NCI-H1048 (cell line): ENCODE results near the gene HM13.
"Not testable (repeated sequence)": the region's sequence is repeated elsewhere in the genome, so short reads cannot be mapped to it uniquely, and the experiment has no call there.

Experiments used
- DNase-seq: peaks from one replicate; lab custom pipeline; 2025; lab: John Stamatoyannopoulos, UW

The HM13 gene, protein sequence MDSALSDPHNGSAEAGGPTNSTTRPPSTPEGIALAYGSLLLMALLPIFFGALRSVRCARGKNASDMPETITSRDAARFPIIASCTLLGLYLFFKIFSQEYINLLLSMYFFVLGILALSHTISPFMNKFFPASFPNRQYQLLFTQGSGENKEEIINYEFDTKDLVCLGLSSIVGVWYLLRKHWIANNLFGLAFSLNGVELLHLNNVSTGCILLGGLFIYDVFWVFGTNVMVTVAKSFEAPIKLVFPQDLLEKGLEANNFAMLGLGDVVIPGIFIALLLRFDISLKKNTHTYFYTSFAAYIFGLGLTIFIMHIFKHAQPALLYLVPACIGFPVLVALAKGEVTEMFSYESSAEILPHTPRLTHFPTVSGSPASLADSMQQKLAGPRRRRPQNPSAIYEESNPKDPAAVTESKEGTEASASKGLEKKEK

DNA sequence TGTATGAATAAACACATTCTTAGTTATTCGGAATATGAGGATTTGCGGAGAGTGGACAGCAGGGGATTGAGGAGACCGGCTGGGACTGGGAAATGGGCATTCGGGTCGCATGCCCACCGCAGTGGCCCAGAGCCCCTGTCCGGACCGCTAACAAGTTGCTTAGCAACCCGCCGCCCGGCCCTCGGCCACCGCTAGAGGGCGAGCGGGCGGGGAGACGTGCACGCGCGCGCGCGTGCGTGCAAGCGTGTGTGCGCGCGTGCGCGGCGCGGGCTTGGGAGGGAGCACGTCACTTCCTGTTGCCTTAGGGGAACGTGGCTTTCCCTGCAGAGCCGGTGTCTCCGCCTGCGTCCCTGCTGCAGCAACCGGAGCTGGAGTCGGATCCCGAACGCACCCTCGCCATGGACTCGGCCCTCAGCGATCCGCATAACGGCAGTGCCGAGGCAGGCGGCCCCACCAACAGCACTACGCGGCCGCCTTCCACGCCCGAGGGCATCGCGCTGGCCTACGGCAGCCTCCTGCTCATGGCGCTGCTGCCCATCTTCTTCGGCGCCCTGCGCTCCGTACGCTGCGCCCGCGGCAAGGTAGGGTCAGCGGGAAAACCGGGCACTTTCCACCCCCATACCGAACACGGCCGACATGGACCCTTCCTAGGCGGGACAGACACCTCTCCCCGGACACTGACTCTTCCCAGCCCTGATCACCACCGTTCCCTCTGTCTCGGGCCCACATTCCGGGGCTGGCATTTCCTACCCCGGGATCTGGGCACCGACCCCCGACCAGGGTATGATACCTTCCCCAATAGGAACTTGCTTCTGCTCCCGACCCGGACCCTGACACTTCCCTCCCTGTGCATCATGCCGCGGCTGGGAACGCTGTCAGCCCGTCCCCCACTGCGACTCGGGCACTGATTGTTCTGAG lies at the start of gene HM13:
TSS of gene HM13 (plus strand) at position 289 of the 918 bp plus-strand sequence. CDS start at position 399, 110 bp downstream.
- peak; percentile 83 for DNase-seq

DNA sequence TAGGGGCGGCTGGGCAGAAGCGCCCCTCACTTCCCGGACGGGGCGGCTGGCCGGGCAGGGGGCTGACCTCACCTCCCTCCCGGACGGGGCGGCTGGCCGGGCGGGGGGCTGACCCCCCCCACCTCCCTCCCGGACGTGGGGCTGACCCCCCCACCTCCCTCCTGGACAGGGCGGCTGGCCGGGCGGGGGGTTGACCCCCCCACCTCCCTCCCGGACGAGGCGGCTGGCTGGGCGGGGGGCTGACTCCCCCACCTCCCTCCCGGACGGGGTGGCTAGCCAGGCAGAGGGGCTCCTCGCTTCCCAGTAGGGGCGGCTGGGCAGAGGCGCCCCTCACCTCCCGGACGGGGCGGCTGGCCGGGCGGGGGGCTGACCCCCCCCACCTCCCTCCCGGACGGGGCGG lies 43.3 kb upstream of the HM13 start:
- not testable (repeated sequence) for DNase-seq

DNA sequence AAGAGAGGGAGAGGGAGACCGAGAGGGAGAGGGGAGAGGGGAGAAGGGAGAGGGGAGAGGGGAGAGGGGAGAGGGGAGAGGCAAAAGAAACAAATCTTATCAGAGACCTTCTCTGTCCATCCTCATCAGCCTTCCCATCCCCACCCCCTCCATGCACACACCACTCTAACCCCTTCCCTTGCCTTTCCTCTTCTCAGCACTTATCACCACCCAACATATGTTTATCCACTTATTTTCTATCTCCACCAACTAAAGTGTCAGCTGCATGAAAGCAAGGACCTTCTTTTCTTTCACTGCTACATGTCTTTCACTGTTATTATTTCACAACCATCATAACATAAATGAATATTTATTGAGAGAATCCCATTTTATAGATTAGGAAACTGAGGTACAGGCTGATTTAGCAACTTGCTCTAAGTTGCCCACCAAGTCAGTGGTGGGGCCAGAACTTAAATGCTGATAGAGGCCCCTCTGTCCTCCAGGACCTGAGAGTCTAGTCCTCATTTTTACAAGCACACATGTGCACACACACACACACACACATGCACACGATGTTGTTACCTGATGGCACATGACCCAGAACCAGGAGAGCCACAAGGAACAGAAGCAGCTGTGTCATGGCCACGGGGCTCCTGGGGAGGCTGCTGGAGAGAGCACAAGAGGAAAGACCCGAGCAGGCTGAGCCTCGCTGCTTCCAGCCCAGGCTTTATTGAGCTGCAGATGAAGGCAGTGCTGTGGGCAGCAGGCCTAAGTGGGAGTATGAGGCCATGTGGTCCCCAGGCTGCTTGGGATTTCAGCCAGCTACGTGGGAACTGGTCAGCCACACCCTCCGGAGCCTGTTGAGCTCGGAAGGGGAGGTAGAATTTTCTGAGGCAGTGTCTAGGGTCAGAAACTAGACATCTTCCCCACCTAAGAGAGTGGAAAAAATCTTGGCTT lies 41.6 kb upstream of the HM13 start:
- no peak for DNase-seq

DNA sequence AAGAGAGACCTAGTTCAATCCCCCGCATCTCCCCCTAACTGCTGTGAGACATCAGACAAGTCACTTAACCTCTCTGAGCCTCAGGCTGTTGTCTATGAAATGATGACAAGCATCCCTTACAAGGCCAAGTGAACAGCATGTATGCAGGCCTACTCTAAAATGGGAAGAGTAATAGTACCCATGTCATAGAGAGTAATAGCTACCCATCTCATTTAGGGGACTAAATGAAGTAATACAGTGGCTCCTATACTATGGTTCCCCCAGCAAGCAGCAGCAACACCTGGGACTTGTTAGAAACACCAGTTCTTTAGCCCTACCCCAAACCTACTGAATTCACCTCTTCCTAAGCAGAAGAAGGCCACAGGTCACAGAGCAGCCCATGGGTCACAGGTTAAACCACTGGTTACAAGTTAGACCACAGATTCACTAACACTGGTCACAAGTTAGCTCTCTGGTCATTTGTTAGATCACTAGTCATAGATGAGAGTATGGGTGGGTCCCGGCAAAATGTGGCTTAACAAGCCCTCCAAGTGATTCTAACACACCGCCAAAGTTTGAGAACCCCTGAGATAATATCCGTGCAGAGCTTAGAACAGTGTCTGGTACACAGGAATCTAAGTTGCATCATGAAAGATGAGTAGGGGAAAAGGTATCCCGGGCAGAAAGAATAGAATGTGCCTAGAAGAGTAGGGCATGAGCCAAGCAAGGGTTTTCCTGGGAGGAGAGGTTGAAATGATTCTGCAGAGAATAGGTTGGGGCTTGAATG lies 40.7 kb upstream of the HM13 start:
- no peak for DNase-seq

DNA sequence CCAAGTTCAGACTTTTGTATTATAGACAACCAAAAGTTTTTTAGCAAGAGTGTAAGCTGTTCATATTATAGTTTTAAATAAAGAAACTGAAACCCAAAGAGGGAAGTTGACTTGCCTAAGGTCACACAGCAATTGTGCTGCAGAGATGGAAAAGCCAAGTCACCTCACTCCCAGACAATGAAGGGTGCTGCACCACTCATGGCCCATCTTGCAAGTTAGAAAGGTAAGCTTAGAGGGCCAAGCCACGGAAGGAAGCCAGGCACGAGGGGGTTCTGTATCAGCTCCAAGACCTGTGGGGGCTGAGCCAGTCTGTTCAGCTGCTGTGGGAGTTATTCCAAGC lies 40.2 kb upstream of the HM13 start:
- no peak for DNase-seq

DNA sequence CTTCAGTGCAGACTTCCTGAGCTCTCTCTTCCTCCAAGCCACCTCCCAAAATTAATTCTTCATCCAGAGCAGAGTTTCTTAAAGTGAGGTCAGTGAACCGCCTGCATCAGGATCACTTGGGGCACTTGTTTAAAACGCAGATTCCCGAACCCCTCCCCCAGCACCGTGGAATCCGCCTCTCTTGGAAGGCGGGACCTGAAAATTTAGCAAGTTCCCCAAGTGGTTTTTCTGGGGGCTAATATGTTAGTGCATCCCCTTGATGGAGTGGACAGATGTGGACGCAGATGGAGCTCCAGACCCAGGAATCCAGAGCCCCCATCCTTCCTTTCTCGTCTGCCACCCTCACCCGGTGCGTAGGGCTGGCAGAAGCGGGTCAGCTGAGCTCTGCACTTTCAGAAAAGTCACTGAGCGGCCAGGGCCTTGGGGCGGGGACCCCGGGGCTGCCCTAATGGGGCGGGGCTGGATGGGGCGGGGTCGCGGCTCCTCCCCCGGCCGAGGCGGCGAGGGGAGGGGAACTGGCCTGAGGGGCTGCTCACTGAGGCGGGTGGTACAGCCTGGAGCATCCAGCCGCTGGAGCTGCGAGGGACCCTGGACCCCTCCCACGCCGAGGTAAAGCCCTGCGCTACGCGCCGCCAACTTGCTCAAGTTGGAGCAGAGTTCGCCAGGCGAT lies 39.3 kb upstream of the HM13 start, which contains the start of the genes DEFB124 and REM1:
TSS of gene DEFB124 (minus strand) at position 370 of the 670 bp plus-strand sequence. CDS start 2,114 bp downstream, outside the sequence.
TSS of gene REM1 (plus strand) at position 531 of the 670 bp plus-strand sequence. CDS start 1,158 bp downstream, outside the sequence.
- no peak for DNase-seq

DNA sequence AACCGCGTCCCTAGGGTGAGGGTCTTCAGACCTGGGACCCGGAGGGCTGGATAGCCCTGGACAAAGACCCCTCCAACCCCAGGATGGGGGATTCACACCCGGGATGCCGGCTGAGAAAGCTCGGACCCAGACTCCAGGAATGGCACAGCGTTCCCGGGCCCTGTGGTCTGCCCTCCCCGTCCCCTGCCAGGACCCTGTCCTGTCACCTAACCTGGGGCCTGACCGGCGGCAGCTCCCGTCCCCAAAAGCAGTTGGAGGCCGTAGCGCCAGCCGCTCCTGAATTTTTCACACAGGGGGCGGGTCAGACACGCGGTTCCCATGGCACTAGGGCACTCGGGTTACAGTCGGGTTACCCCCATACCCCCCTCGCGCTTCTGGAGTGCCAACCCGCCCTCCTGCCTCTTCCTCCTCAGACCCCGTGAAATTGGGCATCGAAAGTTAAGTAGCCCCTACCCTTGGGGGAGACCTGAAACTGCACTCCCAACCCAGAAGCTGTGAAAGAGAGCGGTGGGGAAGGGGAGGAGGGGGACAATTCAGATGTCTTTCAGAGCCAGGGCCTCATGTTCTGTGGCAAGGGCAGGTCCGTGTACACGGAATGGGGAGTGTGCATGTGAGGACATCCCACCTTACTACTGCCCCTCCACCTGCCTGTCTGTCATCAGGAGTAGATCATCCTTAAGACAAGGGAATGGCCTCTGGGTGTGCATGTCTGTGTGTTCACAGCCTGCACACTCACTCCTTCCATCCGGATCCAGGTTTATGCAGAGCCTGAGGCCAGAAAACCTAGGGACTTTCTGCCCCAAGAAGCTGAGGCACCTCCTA lies 38.6 kb upstream of the HM13 start:
- DNase-seq: no peak

DNA sequence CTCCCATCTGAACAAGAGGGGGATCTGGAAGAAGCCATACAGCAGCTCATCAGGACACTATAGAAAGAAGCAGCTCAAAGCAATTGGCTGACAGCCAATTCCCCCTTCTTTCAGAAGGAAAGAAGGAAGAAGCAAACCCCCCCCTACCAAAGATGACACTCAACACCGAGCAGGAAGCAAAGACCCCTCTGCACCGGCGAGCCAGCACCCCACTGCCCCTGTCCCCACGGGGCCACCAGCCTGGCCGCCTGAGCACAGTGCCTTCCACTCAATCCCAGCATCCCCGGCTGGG lies 38.0 kb upstream of the HM13 start:
- DNase-seq: no peak

DNA sequence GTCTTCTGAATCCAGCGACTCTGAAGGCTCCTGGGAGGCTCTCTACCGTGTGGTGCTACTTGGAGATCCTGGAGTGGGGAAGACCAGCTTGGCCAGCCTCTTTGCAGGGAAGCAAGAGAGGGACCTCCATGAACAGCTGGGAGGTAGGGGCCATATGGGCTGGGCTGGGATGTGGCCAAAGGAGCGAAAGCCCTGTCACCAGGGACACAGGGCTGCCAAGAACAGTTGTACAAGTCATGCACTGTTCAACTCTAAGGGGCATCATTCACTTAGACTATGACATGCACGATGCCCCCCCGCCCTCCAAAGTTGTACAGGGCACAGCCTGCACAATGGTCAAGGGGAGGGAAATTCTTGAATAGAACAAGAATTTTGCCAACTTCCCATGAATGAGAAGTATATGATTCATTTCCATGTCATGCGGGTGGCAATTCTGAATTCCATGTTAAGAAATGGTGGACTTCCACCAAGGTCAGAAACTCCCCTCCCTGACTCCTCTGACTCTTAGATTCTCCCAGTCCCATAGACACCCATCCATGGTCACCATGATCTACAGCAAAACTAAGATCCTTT lies 37.5 kb upstream of the HM13 start:
- no peak for DNase-seq

DNA sequence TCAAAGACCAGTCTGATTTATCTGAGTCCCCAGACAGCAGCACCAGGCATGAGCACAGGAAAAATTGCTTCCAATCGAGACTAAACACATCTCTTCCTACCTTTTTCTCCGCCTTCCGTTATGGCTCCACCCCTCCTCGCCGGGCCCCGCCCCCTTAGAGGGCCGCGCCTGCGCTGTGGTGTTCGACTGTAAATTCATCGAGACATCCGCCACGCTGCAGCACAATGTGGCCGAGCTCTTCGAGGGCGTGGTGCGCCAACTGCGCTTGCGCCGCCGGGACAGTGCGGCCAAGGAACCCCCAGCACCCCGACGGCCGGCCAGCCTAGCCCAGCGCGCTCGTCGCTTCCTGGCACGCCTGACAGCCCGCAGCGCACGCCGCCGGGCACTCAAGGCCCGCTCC lies 30.2 kb upstream of the HM13 start:
- no peak for DNase-seq

DNA sequence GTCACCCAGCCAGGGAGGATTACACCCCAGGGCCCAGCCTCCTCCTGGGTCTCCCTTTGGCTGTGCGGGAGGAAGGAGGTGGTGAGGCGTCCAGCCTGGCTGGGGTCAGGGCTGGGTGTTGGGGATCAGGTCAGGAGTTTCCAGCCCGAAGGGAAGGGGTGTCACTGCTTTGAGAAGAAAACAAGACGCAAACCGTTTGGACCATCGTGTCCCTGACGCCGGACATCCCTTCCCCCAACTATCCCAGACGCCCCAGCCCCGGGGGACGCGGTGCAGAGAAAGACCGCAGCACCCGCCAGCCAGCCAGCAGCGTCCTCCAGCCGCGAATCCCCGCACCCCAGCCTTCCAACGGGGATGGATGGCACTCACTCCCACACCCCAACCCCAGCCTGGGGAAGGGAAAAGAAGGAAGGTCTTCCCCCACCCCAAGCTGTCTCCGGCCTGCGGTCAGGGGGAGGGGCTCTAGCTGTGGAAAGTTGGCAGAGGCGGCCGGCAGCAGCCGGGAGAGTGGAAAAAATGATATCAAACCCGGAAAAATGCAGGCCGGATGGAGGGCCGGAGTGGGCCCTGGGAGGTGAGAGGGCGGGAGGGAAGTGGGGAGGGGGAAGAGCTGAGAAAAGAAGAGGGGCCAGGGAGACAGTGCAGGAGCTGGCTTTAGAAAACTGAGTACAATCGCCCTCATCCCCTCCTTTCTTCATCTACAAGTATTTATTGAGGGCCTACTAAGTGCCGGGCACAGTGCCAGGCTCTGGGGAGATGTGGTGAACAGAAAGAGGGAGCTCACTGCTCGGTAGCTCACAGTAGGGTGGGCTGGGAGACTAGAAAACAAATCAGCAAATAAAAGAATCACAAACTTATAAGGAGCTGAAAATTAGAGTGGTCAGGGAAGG lies 28.5 kb upstream of the HM13 start:
- DNase-seq: no peak

DNA sequence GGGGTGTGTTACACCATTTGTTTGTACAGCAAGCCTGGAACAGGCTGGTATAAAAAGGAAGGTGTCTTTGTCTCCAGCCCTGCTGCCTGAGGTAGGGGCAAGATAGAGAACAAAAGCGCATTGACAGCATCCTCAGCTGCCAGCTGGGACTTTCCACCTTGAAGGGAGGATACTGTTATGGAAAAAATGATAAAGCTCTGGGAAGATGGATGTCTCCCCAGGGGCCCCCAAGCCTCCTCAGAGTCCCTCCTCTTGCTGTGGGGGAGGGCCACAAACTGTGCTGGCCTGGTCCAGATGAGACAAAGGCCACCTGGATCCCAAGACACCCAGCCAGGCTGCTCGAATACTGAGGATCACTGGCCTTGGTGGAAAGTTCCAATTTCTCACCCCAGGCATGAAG lies 26.1 kb upstream of the HM13 start:
- no peak for DNase-seq

DNA sequence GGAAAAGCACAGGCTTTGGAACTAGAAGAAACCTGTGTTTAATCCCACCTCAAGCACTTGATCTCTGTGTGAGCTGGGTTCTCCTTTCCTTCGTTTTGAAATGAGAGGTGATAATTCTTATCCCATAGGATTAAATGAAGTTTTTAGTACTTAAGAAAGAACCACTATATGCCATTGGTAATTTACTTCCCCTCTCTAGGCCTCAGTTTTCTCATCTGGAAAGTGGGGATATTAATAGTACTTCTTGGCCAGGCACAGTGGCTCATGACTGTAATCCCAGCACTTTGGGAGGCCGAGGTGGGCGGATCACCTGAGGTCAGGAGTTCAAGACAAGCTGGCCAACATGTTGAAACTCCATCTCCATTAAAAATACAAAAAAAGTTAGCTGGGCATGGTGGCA lies 25.1 kb upstream of the HM13 start:
- no peak for DNase-seq

DNA sequence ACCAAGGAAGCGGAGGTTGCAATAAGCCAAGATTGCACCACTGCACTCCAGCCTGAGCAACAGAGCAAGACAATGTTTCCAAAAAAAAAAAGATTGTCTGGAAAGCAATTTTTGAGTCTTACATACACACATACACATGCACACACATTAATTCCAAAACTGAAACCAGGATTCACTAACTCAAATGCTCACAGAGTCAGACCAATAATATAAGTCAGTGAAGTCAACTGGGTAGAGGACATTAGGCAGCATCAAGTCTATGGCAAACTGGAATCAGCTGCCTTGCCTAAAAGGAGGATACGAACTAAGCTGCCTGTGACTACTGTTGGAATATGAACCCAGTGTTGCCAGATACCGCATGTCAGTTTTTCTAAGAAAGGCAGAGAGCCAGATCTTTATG lies 23.5 kb upstream of the HM13 start:
- DNase-seq: no peak

DNA sequence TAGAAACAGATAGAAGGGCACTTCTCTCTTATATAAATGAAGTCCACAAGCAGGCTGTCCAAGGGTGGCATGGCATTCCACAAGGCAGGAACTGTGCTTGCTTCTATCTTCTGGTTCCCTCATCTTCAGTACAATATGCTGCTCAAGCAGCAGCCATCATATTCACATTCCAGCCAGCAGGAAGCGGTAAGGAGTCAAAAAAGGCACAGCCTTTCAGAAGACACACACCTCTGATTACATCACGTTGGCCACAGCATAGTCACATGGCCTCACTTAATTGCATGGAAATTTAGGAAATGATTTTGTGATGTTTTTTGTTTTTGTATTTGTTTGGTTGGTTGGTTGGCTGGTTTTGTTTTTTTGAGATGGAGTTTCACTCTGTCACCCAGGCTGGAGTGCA lies 20.1 kb upstream of the HM13 start:
- DNase-seq: no peak

DNA sequence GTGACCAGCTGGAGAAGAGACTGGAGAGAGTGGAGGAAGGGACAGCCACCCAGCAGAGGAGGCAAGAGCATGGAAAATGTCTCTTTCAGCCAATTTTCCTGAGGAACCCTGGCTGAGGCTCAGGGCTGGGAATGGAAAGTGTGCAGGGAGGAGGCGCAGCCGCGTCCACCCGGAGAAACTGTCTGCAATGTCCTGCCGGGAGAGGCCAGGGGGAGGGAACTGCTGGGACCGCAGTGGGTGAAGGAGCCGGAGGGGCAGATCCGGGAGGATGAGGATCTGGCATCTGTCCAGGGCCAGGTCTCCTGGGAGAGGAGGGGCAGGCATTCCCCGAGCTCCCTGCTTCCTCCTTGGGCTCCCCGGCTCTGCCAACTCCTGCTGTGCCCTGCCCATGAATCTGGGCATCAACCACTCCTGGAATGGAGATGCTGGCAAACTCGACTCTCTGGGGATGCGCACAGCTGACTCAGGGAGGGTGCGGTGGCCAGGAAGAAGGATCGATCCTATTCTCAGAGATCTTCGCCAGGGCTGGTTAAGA lies 17.4 kb upstream of the HM13 start:
- no peak for DNase-seq

DNA sequence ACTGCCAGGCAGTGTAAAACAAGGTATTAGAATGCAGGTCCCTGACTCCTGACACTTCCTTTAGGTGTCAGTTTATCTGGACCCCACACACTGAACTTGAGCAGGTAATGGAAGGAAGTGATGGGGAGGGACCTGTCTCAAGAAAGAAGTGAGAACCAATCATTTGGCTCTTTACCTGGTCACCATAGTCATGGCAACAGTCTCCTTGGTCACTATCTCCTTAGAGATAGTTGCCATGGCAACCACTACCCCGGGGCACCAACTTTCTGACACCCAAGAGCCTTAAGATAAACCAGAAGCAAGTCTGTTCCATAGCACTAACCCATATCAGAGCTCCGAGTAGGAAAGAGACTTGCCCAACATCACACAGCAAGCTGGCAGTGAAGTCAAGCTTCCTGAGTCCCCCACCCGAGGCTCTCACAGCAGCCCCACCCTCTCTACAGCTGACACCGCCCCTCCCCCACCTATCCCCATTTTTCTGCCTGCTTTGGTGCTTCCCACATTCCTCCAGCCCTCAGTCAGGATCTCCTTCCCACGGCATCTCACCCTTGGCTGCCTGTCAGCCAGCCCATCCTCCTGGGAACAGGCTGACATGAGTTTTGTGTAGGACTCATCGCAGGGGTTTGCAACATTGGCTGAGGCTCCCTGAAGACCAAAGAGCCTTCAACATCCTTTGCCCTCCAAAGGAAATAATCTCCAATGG lies 16.3 kb upstream of the HM13 start:
- no peak for DNase-seq
